COLO668 (cell line): ENCODE results near the gene IDNK.

Experiments used
- DNase-seq: peaks from one replicate; lab custom pipeline; 2025; ENCODE audit not compliant: unreplicated experiment; lab: John Stamatoyannopoulos, UW

The IDNK gene

DNA sequence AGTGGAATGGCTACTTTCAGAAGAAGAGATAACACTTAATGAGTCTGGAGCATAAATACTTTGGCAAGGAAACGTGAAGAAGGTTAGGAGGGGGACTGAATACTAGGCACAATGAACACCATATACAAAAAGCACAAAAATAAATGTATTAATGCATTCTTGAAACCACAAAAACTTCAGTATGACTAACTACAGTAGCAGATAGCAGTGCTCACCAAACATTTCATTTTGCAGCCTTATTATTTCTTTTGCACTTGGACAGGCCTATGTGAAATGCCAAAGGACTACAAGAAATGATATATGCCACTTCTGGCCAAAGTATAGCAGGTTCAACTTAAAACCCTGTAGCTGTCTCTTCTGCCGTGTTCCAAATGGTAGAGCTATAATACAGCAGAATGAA lies 58.5 kb downstream of the IDNK start:
- no peak for DNase-seq

- no peak for DNase-seq
Measured at GRCh38 chr9:83688921-83689320, 66.0 kb downstream of the IDNK start.

- no peak for DNase-seq
Measured at GRCh38 chr9:83691492-83691891, 68.5 kb downstream of the IDNK start.
